HTR-8/SVneo (cell line): Measurements from ENCODE around the gene ROR1.

Experiments used
- DNase-seq: peaks from one replicate; pipeline ENCODE4 v3.0.0; 2011; ENCODE audit warnings: low spot score, mixed read lengths; ENCODE audit not compliant: insufficient read length
- FAIRE-seq: peaks from 2 replicates; lab custom pipeline; 2011; peaks lifted over from hg19 to GRCh38; lab: Jason Lieb, UNC

ROR1 gene

GRCh38 chr1:63896755-63897154, 122.9 kb downstream of the ROR1 start:
- FAIRE-seq (no peak), DNase-seq (no peak)

DNA sequence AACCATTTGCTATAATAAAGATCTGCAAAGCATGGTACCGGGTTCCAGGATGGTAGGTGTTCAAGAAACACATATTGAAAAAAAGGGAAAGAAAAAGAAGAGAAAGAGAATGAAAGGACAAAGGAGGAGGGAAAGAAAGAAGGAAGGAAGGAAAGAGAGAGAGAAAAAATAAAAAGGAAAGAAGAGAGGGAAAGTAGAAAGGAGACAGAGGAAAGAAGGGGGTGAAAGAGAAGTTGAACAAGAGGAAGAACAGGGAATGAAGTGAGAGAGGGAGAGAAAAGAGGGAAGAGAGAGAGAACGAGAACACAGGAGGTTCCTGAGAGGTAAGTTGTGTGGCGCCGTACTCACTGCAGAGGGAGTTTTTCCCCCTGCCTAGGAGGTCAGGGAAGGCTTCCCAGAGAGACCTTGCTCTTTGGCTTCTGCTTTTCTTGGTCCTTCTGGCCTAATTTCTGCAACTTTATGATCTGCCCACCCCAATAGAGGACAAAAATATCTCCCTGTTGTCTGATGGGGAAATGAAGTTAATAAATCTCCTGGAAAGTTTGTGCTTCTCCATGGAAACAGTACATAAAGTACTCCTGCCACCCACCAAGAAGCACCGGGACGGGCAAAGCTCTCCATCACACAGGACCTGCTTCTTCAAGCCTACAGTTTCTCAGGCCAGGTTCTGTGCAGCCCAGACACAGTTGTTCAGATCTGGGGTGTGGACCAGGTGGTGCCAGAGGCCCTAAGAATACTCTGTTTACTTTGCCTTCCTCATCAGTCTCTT, 124.8 kb downstream of the ROR1 start:
- DNase-seq (no peak), FAIRE-seq (no peak)

GRCh38 chr1:63901094-63901493, 127.3 kb downstream of the ROR1 start:
- FAIRE-seq (no peak), DNase-seq (no peak)

- no peak for FAIRE-seq
- DNase-seq: no peak
Measured at GRCh38 chr1:63902844-63903589, 129.2 kb downstream of the ROR1 start.

GRCh38 chr1:63903947-63904610, 130.3 kb downstream of the ROR1 start:
- no peak for DNase-seq
- no peak for FAIRE-seq

- DNase-seq: no peak
- no peak for FAIRE-seq
Measured at GRCh38 chr1:63904826-63905225, 131.0 kb downstream of the ROR1 start.

GRCh38 chr1:63906047-63906704, 132.4 kb downstream of the ROR1 start:
- FAIRE-seq (no peak), DNase-seq (no peak)

GRCh38 chr1:63907051-63907450, 133.2 kb downstream of the ROR1 start:
- DNase-seq: no peak
- no peak for FAIRE-seq

DNA sequence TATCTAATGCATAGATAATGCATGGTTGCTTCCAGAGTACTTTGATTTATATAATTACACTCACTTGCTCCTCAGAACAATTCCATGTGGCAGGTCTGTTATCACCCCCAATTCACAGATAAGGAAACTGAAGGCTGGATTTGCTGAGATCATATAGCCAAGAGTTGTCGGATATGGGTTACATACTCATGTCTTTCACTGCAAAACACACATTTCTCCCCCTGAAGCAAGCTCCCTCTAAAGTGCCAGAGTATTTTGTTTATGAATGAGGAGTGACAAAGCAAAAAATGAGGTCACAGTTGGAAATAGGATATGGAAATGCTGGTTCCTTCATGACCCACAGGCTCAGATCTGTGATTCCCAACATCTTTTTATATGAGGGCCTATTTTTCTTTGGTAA, 134.2 kb downstream of the ROR1 start:
- FAIRE-seq (no peak), DNase-seq (no peak)

DNA sequence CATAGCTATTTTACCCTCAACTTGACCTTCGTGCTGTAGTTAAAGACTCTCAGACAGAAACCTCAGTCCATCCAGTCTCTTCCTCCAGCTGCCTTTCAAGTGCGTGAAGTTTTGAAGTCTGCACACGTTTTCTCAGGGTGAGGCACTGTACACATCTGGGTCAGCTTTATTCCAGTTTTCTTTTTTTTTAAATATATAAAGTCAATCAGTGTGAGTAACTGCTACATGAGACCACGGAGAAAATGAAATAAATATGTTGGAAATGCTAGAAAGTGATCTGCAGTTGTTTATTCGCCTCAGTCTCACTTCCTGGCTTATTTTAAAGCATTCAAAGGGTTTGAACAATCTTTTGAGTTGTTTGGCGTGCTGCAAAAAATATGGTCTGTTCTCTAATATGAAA, 135.7 kb downstream of the ROR1 start:
- no peak for FAIRE-seq
- no peak for DNase-seq

DNA sequence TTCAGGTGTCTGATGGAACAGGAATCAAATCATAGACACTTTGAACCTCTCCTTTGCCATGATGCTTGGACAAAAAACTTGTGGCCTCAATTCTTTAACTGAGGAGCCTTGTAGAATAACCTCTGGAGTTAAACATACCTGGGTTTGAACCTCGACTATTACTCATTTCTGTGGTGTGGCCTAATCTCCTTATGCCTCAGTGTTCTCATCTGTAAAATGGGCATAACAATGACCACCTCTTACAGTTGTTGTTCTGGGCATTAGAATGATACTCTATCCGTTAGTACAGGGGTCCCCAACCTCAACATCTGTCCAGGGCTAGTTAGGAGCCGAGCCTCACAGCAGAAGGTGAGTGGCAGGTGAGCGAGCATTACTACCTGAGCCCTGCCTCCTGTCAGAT, 137.2 kb downstream of the ROR1 start:
- no peak for DNase-seq
- no peak for FAIRE-seq

DNA sequence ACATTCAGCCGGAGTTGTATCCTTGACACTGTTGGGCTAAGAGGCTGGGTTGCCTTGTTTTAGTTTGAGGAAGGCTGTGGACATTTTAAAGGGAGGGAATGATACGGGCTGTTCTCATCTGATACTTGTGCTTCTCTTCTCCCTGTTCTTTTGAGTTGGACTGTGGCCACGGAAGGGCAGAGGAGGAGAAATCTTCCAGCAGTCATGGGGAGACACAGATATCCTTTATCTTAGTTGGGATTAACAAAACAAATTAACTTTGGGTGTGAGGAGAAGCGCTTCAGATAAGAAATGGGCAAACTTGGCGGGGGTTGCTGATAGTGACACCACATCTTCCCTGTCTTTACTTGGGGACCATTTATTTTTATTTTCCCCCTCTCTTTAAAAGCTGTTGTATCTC, 138.8 kb downstream of the ROR1 start:
- DNase-seq: no peak
- FAIRE-seq: no peak

GRCh38 chr1:63913533-63913932, 139.7 kb downstream of the ROR1 start:
- FAIRE-seq: no peak

DNA sequence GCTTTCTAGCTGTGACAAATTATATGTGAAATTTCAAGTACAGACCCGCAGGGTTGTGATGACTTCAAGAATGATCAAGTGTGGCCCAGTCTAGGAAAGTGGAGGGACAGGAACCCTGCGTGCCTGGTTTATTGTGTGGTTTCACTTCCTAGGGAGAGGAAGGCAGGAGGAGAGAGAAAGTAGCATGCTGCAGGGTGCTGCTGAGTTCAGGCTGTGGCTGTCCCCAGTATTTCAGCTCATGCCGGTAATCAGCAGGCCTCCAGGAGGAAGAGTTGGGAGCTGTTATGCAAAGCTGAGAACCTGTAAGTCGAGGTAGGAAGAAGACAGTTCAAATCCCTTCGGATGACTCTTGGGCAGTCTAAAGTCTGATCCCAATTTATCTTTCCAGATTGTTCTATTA, 140.4 kb downstream of the ROR1 start:
- FAIRE-seq (no peak), DNase-seq (no peak)

More at GRCh38 chr1:63913533-63913932, 139.7 kb downstream of the ROR1 start:
- no peak for DNase-seq

GRCh38 chr1:63914706-63915105, 140.9 kb downstream of the ROR1 start:
- FAIRE-seq (no peak), DNase-seq (no peak)

DNA sequence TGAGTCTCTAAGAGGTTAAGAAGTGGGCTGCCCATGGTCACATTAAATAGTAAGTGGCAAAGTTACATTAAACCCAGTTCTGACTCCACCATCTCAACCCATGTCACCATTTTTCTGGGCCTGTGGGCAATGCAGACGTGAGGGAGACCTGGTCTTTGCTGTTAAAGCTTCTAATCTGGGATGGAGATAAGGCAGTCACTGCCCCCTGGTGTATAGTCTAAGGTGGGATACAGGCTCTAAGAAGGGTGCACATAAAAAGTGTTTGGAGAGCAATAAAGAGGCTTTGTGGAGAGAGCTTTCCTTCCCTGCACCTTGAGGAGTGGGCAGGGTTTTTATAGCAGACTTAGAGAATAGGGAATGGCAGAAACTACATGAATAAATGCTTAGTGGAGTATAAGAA, 141.3 kb downstream of the ROR1 start:
- no peak for FAIRE-seq
- no peak for DNase-seq

GRCh38 chr1:63916485-63917360, 142.9 kb downstream of the ROR1 start:
- FAIRE-seq (no peak), DNase-seq (no peak)

GRCh38 chr1:63917571-63918417, 144.0 kb downstream of the ROR1 start:
- FAIRE-seq (no peak), DNase-seq (no peak)

- FAIRE-seq: no peak
Measured at GRCh38 chr1:63918418-63918945, 144.7 kb downstream of the ROR1 start.

More at GRCh38 chr1:63918418-63918945, 144.7 kb downstream of the ROR1 start:
- no peak for DNase-seq
